Mucosa of rectum (tissue), 2 donors: ENCODE data around the gene SLC6A3.
"Not testable (repeated sequence)": the region's sequence is repeated elsewhere in the genome, so short reads cannot be mapped to it uniquely, and the experiment has no call there.

ENCODE experiments used
- H3K27ac ChIP-seq, 2 donors: one replicate each; pipeline ENCODE4 v1.7.0; 2013; ENCODE audit warnings: inconsistent platforms in 2 of 2, low read depth in 2 of 2, low read length in 2 of 2
- H3K27me3 ChIP-seq, 2 donors: one replicate each; pipeline ENCODE4 v1.7.0; 2013; ENCODE audit warnings: low read length in 2 of 2; ENCODE audit not compliant: control insufficient read depth in 2 of 2, insufficient read depth in 2 of 2
- H3K36me3 ChIP-seq, 2 donors: one replicate each; pipeline ENCODE4 v1.7.0; 2013; ENCODE audit warnings: low read length in 2 of 2; ENCODE audit not compliant: control insufficient read depth in 2 of 2, insufficient read depth in 2 of 2
- H3K4me1 ChIP-seq, 2 donors: one replicate each; pipeline ENCODE4 v1.7.0; 2013; ENCODE audit warnings: low read length in 2 of 2, mild to moderate bottlenecking in 1 of 2; ENCODE audit not compliant: control insufficient read depth in 2 of 2, insufficient read depth in 2 of 2
- H3K4me3 ChIP-seq, 2 donors: one replicate each; pipeline ENCODE4 v1.7.0; 2013; ENCODE audit warnings: low read length in 2 of 2
- H3K9ac ChIP-seq, 2 donors: one replicate each; pipeline ENCODE4 v1.7.0; 2013; ENCODE audit warnings: low read length in 2 of 2, low read depth in 1 of 2, mild to moderate bottlenecking in 1 of 2
- H3K9me3 ChIP-seq, 2 donors: one replicate each; pipeline ENCODE4 v1.7.0; 2013; ENCODE audit warnings: low read length in 2 of 2; ENCODE audit not compliant: control insufficient read depth in 2 of 2
- donor health status: healthy.
- donor health status: Normal muscosa, but diverticular disease.

Gene SLC6A3

DNA sequence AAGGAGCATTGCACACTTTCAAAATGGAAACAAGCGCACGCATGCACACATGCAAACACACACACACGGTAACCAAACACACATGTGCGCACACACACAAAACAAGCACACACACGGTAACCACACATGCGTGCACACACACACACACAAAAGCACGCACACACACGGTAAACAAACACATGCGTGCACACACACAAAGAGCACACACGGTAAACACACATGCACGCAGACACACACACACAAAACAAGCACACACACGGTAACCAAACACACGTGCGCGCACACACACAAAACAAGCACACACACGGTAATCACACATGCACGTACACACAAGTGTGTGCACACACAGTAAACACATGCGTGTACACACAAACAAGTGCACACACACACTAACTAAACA lies 19.3 kb upstream of the SLC6A3 start:
- H3K9ac ChIP-seq: no peak overlapping the region
- H3K27ac ChIP-seq: no peak overlapping the region
- no peaks in the 10 kb centered on the region for H3K9me3 ChIP-seq
- no peaks in the 10 kb centered on the region for H3K4me1 ChIP-seq
- H3K27me3 ChIP-seq: no peaks in the 10 kb centered on the region
- H3K36me3 ChIP-seq: peaks cover 12% of the 10 kb centered on the region in 2 donors
- H3K4me3 ChIP-seq: no peak overlapping the region

- Histone ChIP-seq H3K4me3 (no peak overlapping the region), H3K36me3 (peaks cover 12% of the 10 kb centered on the region in 2 donors), H3K4me1 (no peaks in the 10 kb centered on the region)
These were observed 18.8 kb upstream of the SLC6A3 start for GRCh38 chr5:1464096-1464446.

DNA sequence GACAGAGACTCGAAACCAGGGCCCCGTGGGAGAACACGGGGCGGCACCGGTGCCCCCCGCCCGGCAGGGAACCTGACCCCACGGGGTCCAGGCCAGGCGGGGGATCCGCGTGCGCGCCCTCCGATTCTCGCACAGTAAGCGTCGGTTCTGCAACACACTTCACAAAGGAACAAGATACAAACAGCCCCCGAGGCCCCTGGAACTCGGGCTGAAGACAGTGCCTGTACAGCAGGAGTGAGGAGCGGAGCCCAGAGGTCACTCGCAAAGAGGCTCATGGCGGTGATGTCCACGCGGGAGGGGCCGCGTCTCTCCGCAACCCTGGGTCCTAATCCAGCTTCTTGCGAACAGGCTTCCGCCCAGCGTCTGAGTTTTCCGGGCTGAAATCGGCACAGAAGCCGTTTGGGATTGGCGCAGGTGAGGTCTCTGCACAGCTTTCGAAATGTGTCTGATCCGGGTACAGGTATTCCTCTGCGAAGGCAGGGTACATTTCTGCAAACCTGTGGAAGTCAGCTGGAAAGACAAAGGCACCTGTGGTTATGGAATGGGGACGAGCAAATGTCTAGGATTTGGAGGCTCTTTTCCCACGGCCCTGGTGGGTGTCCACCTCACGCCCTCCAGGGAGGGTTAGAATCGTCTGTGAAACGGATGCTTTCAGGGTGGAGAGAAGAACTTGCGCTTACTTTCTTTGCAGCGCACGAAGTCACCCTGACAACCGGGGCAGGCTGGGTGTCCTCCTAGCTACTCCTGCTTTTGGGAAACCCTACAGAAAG lies 18.3 kb upstream of the SLC6A3 start:
- Histone ChIP-seq H3K27ac (no peak overlapping the region), H3K9me3 (no peaks in the 10 kb centered on the region), H3K36me3 (peaks cover 12% of the 10 kb centered on the region in 2 donors)

More at GRCh38 chr5:1464096-1464446, 18.8 kb upstream of the SLC6A3 start:
- H3K27ac ChIP-seq: no peak overlapping the region
- H3K9ac ChIP-seq: no peak overlapping the region
- H3K27me3 ChIP-seq: no peaks in the 10 kb centered on the region
- no peaks in the 10 kb centered on the region for H3K9me3 ChIP-seq

GRCh38 chr5:1462358-1462757 lies 17.1 kb upstream of the SLC6A3 start:
- Histone ChIP-seq H3K4me1 (no peaks in the 10 kb centered on the region), H3K27me3 (no peaks in the 10 kb centered on the region), H3K9me3 (no peaks in the 10 kb centered on the region), H3K27ac (no peak overlapping the region), H3K9ac (no peak overlapping the region), H3K36me3 (peaks cover 12% of the 10 kb centered on the region in 2 donors), H3K4me3 (no peak overlapping the region)

More for the DNA sequence above, 18.3 kb upstream of the SLC6A3 start:
- no peaks in the 10 kb centered on the region for H3K4me1 ChIP-seq
- H3K27me3 ChIP-seq: no peaks in the 10 kb centered on the region
- H3K9ac ChIP-seq: no peak overlapping the region
- H3K4me3 ChIP-seq: no peak overlapping the region

DNA sequence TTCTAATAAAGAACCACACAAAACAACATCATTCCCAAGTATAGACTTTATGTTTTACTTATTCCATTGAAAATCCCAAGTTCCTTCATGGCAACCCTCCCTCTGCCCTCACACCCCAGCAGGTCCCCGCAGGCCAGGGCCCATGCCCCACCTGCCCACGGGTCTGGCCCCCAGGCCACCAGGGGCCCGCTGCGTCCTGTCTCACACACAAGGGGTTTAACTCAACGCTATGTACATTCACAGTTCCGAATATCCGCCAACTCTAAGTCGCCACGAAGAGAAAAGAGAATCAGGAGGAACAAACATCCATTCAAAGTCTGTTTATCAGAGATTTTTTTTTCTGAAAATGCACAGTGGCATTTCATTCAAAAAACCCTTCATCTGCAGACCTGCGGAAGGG lies 16.2 kb upstream of the SLC6A3 start:
- peaks cover 3 to 7% of the 10 kb centered on the region in 2 donors for H3K9me3 ChIP-seq
- H3K27ac ChIP-seq: no peak overlapping the region
- no peak overlapping the region for H3K4me3 ChIP-seq
- H3K36me3 ChIP-seq: peaks cover 12% of the 10 kb centered on the region in 2 donors
- H3K9ac ChIP-seq: no peak overlapping the region
- H3K27me3 ChIP-seq: no peaks in the 10 kb centered on the region
- no peaks in the 10 kb centered on the region for H3K4me1 ChIP-seq

GRCh38 chr5:1460054-1460682 lies 14.9 kb upstream of the SLC6A3 start:
- Histone ChIP-seq H3K27ac (no peak overlapping the region), H3K27me3 (no peaks in the 10 kb centered on the region), H3K36me3 (peaks cover 7 to 12% of the 10 kb centered on the region in 2 donors), H3K4me1 (no peaks in the 10 kb centered on the region), H3K4me3 (no peak overlapping the region), H3K9me3 (peaks cover 10% of the 10 kb centered on the region in 2 donors), H3K9ac (no peak overlapping the region)

GRCh38 chr5:1459435-1459834 lies 14.2 kb upstream of the SLC6A3 start:
- not testable (repeated sequence) for H3K27ac ChIP-seq, H3K4me1 ChIP-seq, H3K4me3 ChIP-seq, H3K9ac ChIP-seq, H3K36me3 ChIP-seq, H3K9me3 ChIP-seq, H3K27me3 ChIP-seq

DNA sequence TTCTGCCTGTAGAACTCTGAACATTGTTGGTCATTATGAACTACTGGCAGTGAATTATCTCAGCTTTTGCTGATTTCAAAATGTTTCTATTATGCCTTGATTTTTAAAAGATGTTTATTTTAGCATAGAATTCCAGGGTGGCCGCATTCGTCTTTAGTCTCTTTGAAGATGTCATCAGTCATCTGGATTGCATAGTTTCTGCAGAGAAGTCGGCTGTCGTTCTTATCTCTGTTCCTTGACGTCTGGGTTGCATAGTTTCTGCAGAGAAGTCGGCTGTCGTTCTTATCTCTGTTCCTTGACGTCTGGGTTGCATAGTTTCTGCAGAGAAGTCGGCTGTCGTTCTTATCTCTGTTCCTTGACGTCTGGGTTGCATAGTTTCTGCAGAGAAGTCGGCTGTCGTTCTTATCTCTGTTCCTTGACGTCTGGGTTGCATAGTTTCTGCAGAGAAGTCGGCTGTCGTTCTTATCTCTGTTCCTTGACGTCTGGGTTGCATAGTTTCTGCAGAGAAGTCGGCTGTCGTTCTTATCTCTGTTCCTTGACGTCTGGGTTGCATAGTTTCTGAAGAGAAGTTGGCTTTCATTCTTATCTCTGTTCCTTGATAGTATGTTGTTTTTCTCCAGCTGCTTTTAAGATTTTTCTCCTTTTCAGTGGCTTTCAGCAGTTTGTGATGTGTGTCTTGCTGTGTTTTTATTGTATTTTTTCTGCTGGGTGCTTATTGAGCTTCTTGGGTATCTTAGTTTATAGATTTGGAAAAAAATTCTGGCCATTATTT lies 11.1 kb upstream of the SLC6A3 start:
- not testable (repeated sequence) for H3K36me3 ChIP-seq, H3K27me3 ChIP-seq, H3K9ac ChIP-seq, H3K4me3 ChIP-seq, H3K4me1 ChIP-seq, H3K27ac ChIP-seq
- H3K9me3 ChIP-seq: peaks cover 10 to 16% of the 10 kb centered on the region in 2 donors

DNA sequence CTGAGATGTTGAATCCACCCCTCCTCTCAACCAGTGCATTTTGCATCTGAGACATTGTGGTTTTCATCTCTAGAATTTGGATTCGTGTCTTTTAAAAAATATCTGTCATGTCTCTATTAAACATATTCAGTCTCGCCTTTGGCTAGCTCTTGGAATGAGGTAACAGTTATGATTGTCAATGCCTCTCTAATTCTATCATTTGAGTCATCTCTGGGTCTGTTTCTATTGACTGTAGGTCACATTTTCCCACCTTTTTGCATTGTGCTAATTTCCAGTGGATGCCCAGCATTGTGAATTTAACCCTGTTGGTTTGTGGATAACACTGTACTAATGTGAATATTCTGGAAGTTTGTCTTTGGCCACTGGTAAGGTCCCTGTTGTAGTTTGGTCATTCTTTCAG lies 8.4 kb upstream of the SLC6A3 start:
- Histone ChIP-seq H3K4me1 (no peaks in the 10 kb centered on the region), H3K9me3 (peaks cover 10 to 16% of the 10 kb centered on the region in 2 donors), H3K27ac (no peak overlapping the region), H3K4me3 (no peak overlapping the region), H3K27me3 (peaks cover 0 to 1% of the 10 kb centered on the region in 2 donors), H3K36me3 (no peaks in the 10 kb centered on the region), H3K9ac (no peak overlapping the region)

- peaks cover 11 to 12% of the 10 kb centered on the region in 2 donors for H3K27me3 ChIP-seq
- H3K27ac ChIP-seq: no peak overlapping the region
- H3K9me3 ChIP-seq: peaks cover 0 to 6% of the 10 kb centered on the region in 2 donors
- no peak overlapping the region for H3K9ac ChIP-seq
- H3K4me3 ChIP-seq: no peak overlapping the region
- H3K4me1 ChIP-seq: no peaks in the 10 kb centered on the region
- H3K36me3 ChIP-seq: no peaks in the 10 kb centered on the region
These were observed 3.9 kb upstream of the SLC6A3 start for GRCh38 chr5:1449081-1449630.
